Mucosa of stomach (tissue), 1 donor: Measurements from ENCODE around the gene VSX2.

Experiments used
- H3K27me3 ChIP-seq: one replicate; pipeline ENCODE4 v1.7.0; 2013; ENCODE audit warnings: mild to moderate bottlenecking, low read length; ENCODE audit not compliant: control insufficient read depth, insufficient read depth
- H3K36me3 ChIP-seq: one replicate; pipeline ENCODE4 v1.7.0; 2013; ENCODE audit warnings: low read length; ENCODE audit not compliant: control insufficient read depth, insufficient read depth
- H3K4me1 ChIP-seq: one replicate; pipeline ENCODE4 v1.7.0; 2013; ENCODE audit warnings: mild to moderate bottlenecking, low read length; ENCODE audit not compliant: control insufficient read depth, insufficient read depth
- H3K4me3 ChIP-seq: one replicate; pipeline ENCODE4 v1.7.0; 2013; ENCODE audit warnings: low read length
- H3K9ac ChIP-seq: one replicate; pipeline ENCODE4 v1.7.0; 2013; ENCODE audit warnings: mild to moderate bottlenecking, low read length, moderate library complexity
- H3K9me3 ChIP-seq: one replicate; pipeline ENCODE4 v1.7.0; 2013; ENCODE audit warnings: mild to moderate bottlenecking, low read length, moderate library complexity; ENCODE audit not compliant: control insufficient read depth
- donor health status: Pancreatic carcinoma.

VSX2 gene

GRCh38 chr14:74249433-74250375 is 10.5 kb downstream of the VSX2 start:
- Histone ChIP-seq H3K36me3 (no peaks in the 10 kb centered on the region), H3K4me1 (peaks cover 6% of the 10 kb centered on the region), H3K4me3 (no peak overlapping the region), H3K9ac (no peak overlapping the region), H3K9me3 (no peaks in the 10 kb centered on the region), H3K27me3 (peaks cover 36% of the 10 kb centered on the region)

DNA sequence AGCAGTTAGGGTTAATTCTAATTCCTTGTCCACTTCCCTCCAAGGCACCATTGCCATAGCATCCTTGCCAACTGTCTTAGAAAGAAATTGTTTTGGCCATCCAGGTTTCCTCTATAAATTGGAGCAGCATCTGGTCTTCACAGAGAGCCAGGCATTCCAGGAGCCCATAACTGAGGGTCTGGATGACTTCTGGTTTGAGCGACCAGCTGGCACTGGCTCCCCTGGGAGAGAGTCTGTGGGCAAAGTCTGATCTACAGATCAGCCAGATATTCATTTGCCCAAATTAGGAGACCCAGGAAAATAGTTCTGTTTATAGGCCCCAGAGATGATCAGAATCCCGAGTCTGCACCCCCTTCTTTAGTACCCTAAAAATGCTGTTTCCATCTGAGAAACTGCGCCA is 16.0 kb downstream of the VSX2 start:
- Histone ChIP-seq H3K4me1 (peaks cover 11% of the 10 kb centered on the region), H3K9me3 (no peaks in the 10 kb centered on the region), H3K9ac (no peak overlapping the region), H3K36me3 (no peaks in the 10 kb centered on the region), H3K27me3 (peaks cover 31% of the 10 kb centered on the region), H3K4me3 (no peak overlapping the region)

- H3K4me3 ChIP-seq, result peak overlapping the region; percentile 36
- peaks cover 5% of the 10 kb centered on the region for H3K4me1 ChIP-seq
- peaks cover 25% of the 10 kb centered on the region for H3K27me3 ChIP-seq
- no peaks in the 10 kb centered on the region for H3K36me3 ChIP-seq
- peak overlapping the region; percentile 43 for H3K9ac ChIP-seq
- no peaks in the 10 kb centered on the region for H3K9me3 ChIP-seq
Observed at GRCh38 chr14:74257078-74257940, 18.1 kb downstream of the VSX2 start.

DNA sequence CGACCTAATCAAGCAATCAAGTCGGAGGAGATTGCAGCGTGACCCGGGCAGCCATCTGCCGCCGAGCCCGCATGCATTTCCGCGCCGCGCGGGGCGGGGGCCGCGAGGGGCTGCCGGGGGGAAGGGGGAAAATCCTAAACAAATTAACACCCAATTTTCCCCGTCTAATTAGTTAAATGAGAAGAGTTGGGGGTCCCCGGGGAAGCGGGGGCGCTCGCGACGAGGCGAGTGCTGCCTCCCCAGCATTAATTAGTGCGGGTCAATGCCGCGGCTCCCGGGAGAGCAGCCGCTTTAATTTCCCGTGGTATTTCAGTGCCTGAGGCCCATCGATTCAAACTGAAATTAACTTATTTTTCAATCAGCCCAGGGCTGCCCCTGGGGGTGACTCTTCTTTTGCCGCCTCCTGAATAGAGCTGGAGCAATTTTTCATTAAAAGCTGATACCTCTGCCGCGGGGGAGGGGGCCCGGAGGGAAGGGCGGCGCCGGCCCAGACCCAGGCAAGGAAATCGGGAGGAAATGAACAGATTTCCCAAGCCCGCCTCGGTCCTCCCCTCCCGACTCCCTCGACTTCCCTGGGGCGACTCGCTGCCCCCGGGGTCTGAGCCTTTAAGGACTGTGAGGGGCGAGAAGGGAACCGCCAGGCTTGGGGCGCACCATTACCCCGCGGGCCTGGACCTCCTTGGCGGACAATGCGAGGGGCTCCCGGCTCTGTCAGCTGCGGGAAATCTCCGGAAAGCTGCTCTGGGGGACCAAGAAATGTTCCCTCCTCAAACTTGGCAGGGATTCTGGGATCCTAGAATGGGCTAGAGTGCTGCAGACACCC is 18.9 kb downstream of the VSX2 start:
- H3K4me1 ChIP-seq, result peaks cover 5% of the 10 kb centered on the region
- H3K4me3 ChIP-seq, result peak overlapping the region; percentile 25
- H3K36me3 ChIP-seq, result no peaks in the 10 kb centered on the region
- peak overlapping the region; percentile 43 for H3K9ac ChIP-seq
- H3K27me3 ChIP-seq, result peaks cover 25% of the 10 kb centered on the region
- H3K9me3 ChIP-seq, result no peaks in the 10 kb centered on the region

- Histone ChIP-seq H3K4me1 (peaks cover 5% of the 10 kb centered on the region), H3K36me3 (no peaks in the 10 kb centered on the region), H3K27me3 (peaks cover 25% of the 10 kb centered on the region), H3K9ac (no peak overlapping the region), H3K9me3 (no peaks in the 10 kb centered on the region), H3K4me3 (no peak overlapping the region)
Observed at GRCh38 chr14:74258764-74259035, 19.5 kb downstream of the VSX2 start.

DNA sequence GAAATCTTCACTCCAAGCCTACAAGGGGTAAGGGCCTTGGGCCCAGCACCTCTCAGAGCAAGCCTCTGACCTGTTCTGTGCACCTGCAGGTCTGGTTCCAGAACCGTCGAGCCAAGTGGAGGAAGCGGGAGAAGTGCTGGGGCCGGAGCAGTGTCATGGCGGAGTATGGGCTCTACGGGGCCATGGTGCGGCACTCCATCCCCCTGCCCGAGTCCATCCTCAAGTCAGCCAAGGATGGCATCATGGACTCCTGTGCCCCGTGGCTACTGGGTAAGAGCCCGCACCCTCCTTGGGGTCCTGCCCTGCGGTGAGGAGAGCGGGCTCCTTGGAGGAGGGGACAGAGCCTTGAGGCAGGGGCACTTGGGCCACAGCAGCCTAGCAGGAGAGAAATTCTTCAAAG is 20.3 kb downstream of the VSX2 start:
- Histone ChIP-seq H3K27me3 (peaks cover 25% of the 10 kb centered on the region), H3K9ac (no peak overlapping the region), H3K36me3 (no peaks in the 10 kb centered on the region), H3K9me3 (no peaks in the 10 kb centered on the region), H3K4me1 (peaks cover 5% of the 10 kb centered on the region), H3K4me3 (no peak overlapping the region)

GRCh38 chr14:74260525-74261233 is 21.4 kb downstream of the VSX2 start:
- no peaks in the 10 kb centered on the region for H3K9me3 ChIP-seq
- H3K36me3 ChIP-seq, result no peaks in the 10 kb centered on the region
- H3K4me1 ChIP-seq, result peaks cover 5% of the 10 kb centered on the region
- no peak overlapping the region for H3K9ac ChIP-seq
- peaks cover 25% of the 10 kb centered on the region for H3K27me3 ChIP-seq
- no peak overlapping the region for H3K4me3 ChIP-seq

GRCh38 chr14:74261288-74261687 is 22.0 kb downstream of the VSX2 start:
- Histone ChIP-seq H3K9me3 (no peaks in the 10 kb centered on the region), H3K4me1 (peaks cover 5% of the 10 kb centered on the region), H3K4me3 (no peak overlapping the region), H3K9ac (no peak overlapping the region), H3K36me3 (no peaks in the 10 kb centered on the region), H3K27me3 (peaks cover 25% of the 10 kb centered on the region)

- H3K9ac ChIP-seq, result no peak overlapping the region
- peaks cover 22% of the 10 kb centered on the region for H3K27me3 ChIP-seq
- no peaks in the 10 kb centered on the region for H3K36me3 ChIP-seq
- no peaks in the 10 kb centered on the region for H3K9me3 ChIP-seq
- no peak overlapping the region for H3K4me3 ChIP-seq
- peaks cover 3% of the 10 kb centered on the region for H3K4me1 ChIP-seq
Observed at GRCh38 chr14:74262076-74262475, 22.8 kb downstream of the VSX2 start.

DNA sequence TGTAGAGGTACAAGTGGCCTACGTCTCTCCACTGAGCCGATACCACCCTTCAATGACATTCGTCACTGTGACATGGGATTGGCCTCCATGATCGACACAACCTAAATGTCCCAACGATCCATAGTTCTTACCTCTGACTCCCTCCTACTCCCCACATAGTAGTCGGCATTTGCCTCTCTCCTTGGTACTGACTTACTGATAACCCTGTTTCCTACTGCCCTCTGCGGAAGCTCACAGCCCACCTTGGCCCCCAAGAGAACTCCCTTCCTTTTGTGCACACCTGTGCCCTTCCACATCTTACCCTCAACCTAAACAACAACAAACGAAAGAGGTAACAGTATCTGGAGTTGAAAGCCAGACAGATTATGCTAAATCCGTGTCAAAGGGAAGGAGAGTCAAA is 23.9 kb downstream of the VSX2 start:
- H3K4me3 ChIP-seq, result no peak overlapping the region
- H3K9ac ChIP-seq, result no peak overlapping the region
- H3K4me1 ChIP-seq, result no peaks in the 10 kb centered on the region
- H3K27me3 ChIP-seq, result peaks cover 13% of the 10 kb centered on the region
- no peaks in the 10 kb centered on the region for H3K36me3 ChIP-seq
- no peaks in the 10 kb centered on the region for H3K9me3 ChIP-seq

DNA sequence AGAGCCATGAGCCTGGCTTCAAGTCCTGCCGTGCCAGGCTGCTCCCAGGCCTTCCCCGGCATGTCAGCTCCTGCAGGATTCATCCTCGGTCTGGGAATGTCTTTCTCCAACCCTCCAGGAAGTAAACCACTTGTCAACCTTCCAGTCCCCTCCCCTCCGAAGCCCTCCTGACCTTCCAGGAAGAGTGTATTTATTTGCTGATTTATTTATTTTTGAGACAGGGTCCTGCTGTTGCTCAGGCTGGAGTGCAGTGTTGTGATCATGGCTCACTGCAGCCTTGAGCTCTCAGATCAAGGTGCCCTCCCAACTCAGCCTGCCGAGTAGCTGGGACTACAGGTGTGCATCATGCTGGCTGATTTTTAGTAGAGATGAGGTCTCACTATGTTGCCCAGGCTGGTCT is 24.7 kb downstream of the VSX2 start:
- Histone ChIP-seq H3K9me3 (no peaks in the 10 kb centered on the region), H3K36me3 (no peaks in the 10 kb centered on the region), H3K9ac (no peak overlapping the region), H3K4me1 (no peaks in the 10 kb centered on the region), H3K27me3 (peaks cover 6% of the 10 kb centered on the region), H3K4me3 (no peak overlapping the region)
